Caco-2 (cell line): ENCODE measurements around the gene SV2C. TPM values are rescaled to one million over a fixed set of nuclear protein-coding genes. Genes with fewer than 3 reads are reported as not detected.

Experiments
- BruUV-seq: library from RNA; stranded (reverse); fragments of 400-500 nt; replicated peaks from 2 replicates; lab custom pipeline; 2021; lab: Mats Ljungman, UMichigan
- CTCF ChIA-PET: fragments of 300-600 bp; sonication (Branson Sonifier 250); formaldehyde crosslinking; loops from one replicate; lab custom pipeline; 2022; ENCODE audit warnings: antibody characterized with exemption; lab: Charles Lee
- POLR2A ChIA-PET: fragments of 300-600 bp; sonication (Branson Sonifier 250); formaldehyde crosslinking; loops from one replicate; lab custom pipeline; 2022; ENCODE audit warnings: antibody characterized with exemption; lab: Charles Lee
- DNase-seq, 2 experiments: peaks; one replicate each; pipeline versions ENCODE4 v3.0.0 to v3.0.0-alpha.2; 2020 to 2022
- H3K27me3 ChIP-seq: replicated peaks from 2 replicates; pipeline ENCODE4 v1.6.0; 2011; ENCODE audit warnings: low read length; ENCODE audit not compliant: control insufficient read depth, insufficient read depth
- H3K36me3 ChIP-seq: 2 replicates; pipeline ENCODE4 v1.5.1; 2011; ENCODE audit warnings: low read length; ENCODE audit not compliant: control insufficient read depth, insufficient read depth
- H3K4me1 ChIP-seq: fragments of 250-450 bp; sonication (Bioruptor Pico); 2 replicates; pipeline ENCODE4 v1.5.1; 2020; ENCODE audit warnings: mild to moderate bottlenecking
- H3K4me3 ChIP-seq: 2 replicates; pipeline ENCODE4 v1.5.1; 2011; ENCODE audit warnings: low read depth, mild to moderate bottlenecking, control low read depth, low read length
- H3K9me3 ChIP-seq: fragments of 250-450 bp; sonication (Bioruptor Pico); 2 replicates; pipeline ENCODE4 v1.5.1; 2020; ENCODE audit warnings: mild to moderate bottlenecking, moderate library complexity
- H3K27ac Mint-ChIP-seq: one replicate; pipeline ENCODE4 v1.8.0; 2022; ENCODE audit warnings: mixed read lengths; ENCODE audit not compliant: unreplicated experiment
- H3K27me3 Mint-ChIP-seq: one replicate; pipeline ENCODE4 v1.8.0; 2022; ENCODE audit warnings: mixed read lengths; ENCODE audit not compliant: insufficient read depth, unreplicated experiment
- H3K36me3 Mint-ChIP-seq: one replicate; pipeline ENCODE4 v1.8.0; 2022; ENCODE audit warnings: mild to moderate bottlenecking, mixed read lengths; ENCODE audit not compliant: insufficient read depth, unreplicated experiment
- H3K4me1 Mint-ChIP-seq: one replicate; pipeline ENCODE4 v1.8.0; 2022; ENCODE audit warnings: low read depth, mixed read lengths; ENCODE audit not compliant: unreplicated experiment
- H3K4me3 Mint-ChIP-seq: one replicate; pipeline ENCODE4 v1.8.0; 2022; ENCODE audit warnings: mild to moderate bottlenecking, moderate library complexity, mixed read lengths; ENCODE audit not compliant: unreplicated experiment
- H3K9me3 Mint-ChIP-seq: one replicate; pipeline ENCODE4 v1.8.0; 2022; ENCODE audit warnings: mixed read lengths; ENCODE audit not compliant: unreplicated experiment
- intact Hi-C: fragments of 100-400 bp; cut with micrococcal nuclease; formaldehyde crosslinking; loops from one replicate; pipeline ENCODE4 v1.10.0; 2022; ENCODE audit not compliant: unreplicated experiment
- total RNA-seq: library from RNA; stranded (reverse); gene quantifications from 2 replicates; pipeline ENCODE4 v1.2.3, GENCODE V29; 2022
- TF ChIP-seq, protein P1 (sequence below), 2 experiments: fragments of 200-600 bp in 1 of 2; IDR thresholded peaks; 1 replicate in 1 of 2; 2 replicates in 1 of 2; pipeline versions ENCODE4 v1.5.1 to v1.8.0; 2011 to 2022; ENCODE audit warnings: antibody characterized with exemption in 1 of 2, control low read depth in 1 of 2, inconsistent platforms in 1 of 2, low read depth in 1 of 2, low read length in 1 of 2, mild to moderate bottlenecking in 1 of 2, moderate library complexity in 1 of 2; ENCODE audit not compliant: insufficient read depth in 1 of 2, severe bottlenecking in 1 of 2, unreplicated experiment in 1 of 2

SV2C gene
- total RNA-seq, 1 experiment from 2014 or later: not detected

DNA sequence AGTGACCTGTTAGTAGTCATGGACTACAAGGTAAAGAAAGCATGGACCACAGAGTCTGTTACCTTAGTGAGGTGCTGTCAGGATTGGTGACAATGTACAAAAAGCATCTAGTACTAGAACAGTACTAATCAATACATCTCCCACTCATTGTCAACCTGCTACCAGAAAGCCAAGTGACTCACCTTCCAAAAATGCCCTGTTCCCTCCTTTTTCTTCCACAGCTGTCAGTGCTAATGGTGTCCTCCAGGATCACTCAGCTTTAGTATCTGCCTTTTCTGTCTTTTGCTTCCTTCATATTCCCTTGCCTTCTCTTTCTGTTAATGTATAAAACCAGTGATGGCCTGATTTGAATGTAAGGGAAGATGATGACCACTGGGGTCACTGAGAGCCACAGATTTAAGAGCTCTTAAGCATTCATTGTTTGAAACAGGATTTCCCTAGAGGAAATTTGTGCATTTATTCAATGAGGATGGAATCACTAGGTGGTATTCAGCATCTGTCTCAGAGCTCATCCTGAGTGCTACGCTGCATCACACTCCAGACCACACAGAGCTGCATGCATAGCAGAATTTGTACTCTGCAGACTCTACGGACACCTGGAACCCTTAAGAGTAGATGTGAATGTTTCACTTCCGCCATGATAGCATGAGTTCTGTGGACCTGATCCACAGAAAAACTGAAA lies 71.0 kb downstream of the SV2C start:
- Mint-ChIP-seq H3K4me3 (no peak overlapping the region), H3K36me3 (no peaks in the 10 kb centered on the region), H3K9me3 (no peaks in the 10 kb centered on the region), H3K4me1 (no peaks in the 10 kb centered on the region), H3K27me3 (peaks cover 35% of the 10 kb centered on the region), H3K27ac (no peak overlapping the region)
- Histone ChIP-seq H3K4me3 (no peak overlapping the region), H3K4me1 (no peaks in the 10 kb centered on the region), H3K9me3 (no peaks in the 10 kb centered on the region), H3K36me3 (no peaks in the 10 kb centered on the region), H3K27me3 (peaks cover 1% of the 10 kb centered on the region; the same call in 1 of the 2 replicates)
- TF ChIP-seq, protein P1, sequence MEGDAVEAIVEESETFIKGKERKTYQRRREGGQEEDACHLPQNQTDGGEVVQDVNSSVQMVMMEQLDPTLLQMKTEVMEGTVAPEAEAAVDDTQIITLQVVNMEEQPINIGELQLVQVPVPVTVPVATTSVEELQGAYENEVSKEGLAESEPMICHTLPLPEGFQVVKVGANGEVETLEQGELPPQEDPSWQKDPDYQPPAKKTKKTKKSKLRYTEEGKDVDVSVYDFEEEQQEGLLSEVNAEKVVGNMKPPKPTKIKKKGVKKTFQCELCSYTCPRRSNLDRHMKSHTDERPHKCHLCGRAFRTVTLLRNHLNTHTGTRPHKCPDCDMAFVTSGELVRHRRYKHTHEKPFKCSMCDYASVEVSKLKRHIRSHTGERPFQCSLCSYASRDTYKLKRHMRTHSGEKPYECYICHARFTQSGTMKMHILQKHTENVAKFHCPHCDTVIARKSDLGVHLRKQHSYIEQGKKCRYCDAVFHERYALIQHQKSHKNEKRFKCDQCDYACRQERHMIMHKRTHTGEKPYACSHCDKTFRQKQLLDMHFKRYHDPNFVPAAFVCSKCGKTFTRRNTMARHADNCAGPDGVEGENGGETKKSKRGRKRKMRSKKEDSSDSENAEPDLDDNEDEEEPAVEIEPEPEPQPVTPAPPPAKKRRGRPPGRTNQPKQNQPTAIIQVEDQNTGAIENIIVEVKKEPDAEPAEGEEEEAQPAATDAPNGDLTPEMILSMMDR (IDR thresholded peaks at IDR 0.05; ENCODE audit: insufficient read depth in 1 of 2, low read depth in 1 of 2, low read length in 1 of 2, severe bottlenecking in 1 of 2, unreplicated experiment in 1 of 2): no peak
- no TSS peak for BruUV-seq
- intact Hi-C loops: no loop called here
- ChIA-PET POLR2A (no interaction called here), CTCF (no interaction called here)
- no peak for DNase-seq

DNA sequence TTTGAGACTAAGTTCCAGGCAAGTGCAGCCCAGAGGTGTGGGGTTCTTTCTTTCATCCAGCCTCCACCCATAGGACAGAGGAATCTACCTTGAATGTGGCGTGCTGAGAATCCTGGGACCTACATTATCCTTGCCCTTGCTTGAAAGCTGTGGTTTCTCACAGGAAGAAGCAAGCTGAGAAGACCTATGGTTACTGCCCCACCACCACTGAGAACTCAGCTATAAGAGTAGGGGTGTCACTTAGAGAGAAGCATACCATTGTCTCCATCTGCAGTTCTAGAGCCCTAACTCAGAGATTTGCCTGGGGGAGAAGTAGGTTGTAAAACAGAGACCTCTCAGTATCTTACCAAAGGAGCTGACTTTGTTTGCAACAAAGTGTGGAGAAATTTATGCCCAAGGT lies 72.4 kb downstream of the SV2C start:
- H3K27me3 ChIP-seq: peaks cover 1% of the 10 kb centered on the region; the same call in 1 of the 2 replicates
- no peak for DNase-seq
- peaks cover 32% of the 10 kb centered on the region for H3K27me3 Mint-ChIP-seq
- no peak overlapping the region for H3K4me3 ChIP-seq
- H3K27ac Mint-ChIP-seq: no peak overlapping the region
- intact Hi-C loops: no loop called here
- POLR2A ChIA-PET: no interaction called here
- BruUV-seq: no TSS peak
- H3K36me3 ChIP-seq: no peaks in the 10 kb centered on the region
- H3K4me1 Mint-ChIP-seq: no peaks in the 10 kb centered on the region
- no peak overlapping the region for H3K4me3 Mint-ChIP-seq
- H3K36me3 Mint-ChIP-seq: no peaks in the 10 kb centered on the region
- CTCF ChIA-PET: interaction anchor here (0.6 to 0.7 kb wide), 2 partner anchors 9 to 48 kb away, joined by 3 to 4 read pairs; no protein-coding TSS in a partner anchor
- no peaks in the 10 kb centered on the region for H3K4me1 ChIP-seq
- no peaks in the 10 kb centered on the region for H3K9me3 ChIP-seq
- TF ChIP-seq, protein P1 (IDR thresholded peaks at IDR 0.05; ENCODE audit: insufficient read depth in 1 of 2, low read depth in 1 of 2, low read length in 1 of 2, severe bottlenecking in 1 of 2, unreplicated experiment in 1 of 2): no peak
- H3K9me3 Mint-ChIP-seq: no peaks in the 10 kb centered on the region

DNA sequence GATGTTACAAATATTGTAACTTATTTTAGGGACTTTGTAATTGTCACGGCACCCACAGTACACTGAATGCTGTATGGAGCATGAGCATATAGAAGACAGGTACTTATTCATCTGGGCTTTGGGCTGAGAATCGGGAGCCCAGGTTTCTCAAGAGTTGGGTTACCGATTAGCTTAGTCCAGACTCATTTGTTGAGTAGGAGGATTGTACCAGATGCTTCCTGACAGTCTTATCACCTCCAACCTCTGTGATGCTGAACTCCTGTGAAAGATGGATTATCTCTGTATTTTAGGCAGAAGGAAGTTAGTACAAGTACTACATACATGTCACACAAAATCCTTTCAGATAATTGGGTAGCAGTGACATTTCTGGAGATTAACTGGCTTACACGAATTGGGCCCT lies 79.2 kb downstream of the SV2C start:
- DNase-seq: no peak
- BruUV-seq: no TSS peak
- peaks cover 4% of the 10 kb centered on the region for H3K27me3 Mint-ChIP-seq
- intact Hi-C loops: no loop called here
- no peak overlapping the region for H3K27ac Mint-ChIP-seq
- no peaks in the 10 kb centered on the region for H3K4me1 Mint-ChIP-seq
- H3K36me3 Mint-ChIP-seq: no peaks in the 10 kb centered on the region
- CTCF ChIA-PET: interaction anchor here (0.9 kb wide), 1 partner anchor 13 kb away, joined by 3 read pairs; no protein-coding TSS in a partner anchor
- Histone ChIP-seq H3K36me3 (no peaks in the 10 kb centered on the region), H3K27me3 (no peaks in the 10 kb centered on the region), H3K4me3 (no peak overlapping the region), H3K9me3 (no peaks in the 10 kb centered on the region), H3K4me1 (no peaks in the 10 kb centered on the region)
- no peak overlapping the region for H3K4me3 Mint-ChIP-seq
- TF ChIP-seq, protein P1 (IDR thresholded peaks at IDR 0.05; ENCODE audit: insufficient read depth in 1 of 2, low read depth in 1 of 2, low read length in 1 of 2, severe bottlenecking in 1 of 2, unreplicated experiment in 1 of 2): no peak
- POLR2A ChIA-PET: no interaction called here
- no peaks in the 10 kb centered on the region for H3K9me3 Mint-ChIP-seq
